HG03460 (cell line): ENCODE data around the gene PARK7.

Experiments used
- ATAC-seq: cut with Tn5 transposase; IDR thresholded peaks from one replicate; pipeline ENCODE4 v1.9.1; 2021; ENCODE audit not compliant: unreplicated experiment

The PARK7 gene

GRCh38 chr1:8021676-8022266 is 60.3 kb downstream of the PARK7 start:
- no peak for ATAC-seq

GRCh38 chr1:8022395-8023286 is 61.1 kb downstream of the PARK7 start:
- ATAC-seq, result no peak

GRCh38 chr1:8023287-8023994 is 61.9 kb downstream of the PARK7 start:
- ATAC-seq, result no peak

- no peak for ATAC-seq
Measured at GRCh38 chr1:8023995-8024313, 62.4 kb downstream of the PARK7 start.

- ATAC-seq, result no peak
Measured at GRCh38 chr1:8024329-8024728, 62.8 kb downstream of the PARK7 start.

- no peak for ATAC-seq
Measured at GRCh38 chr1:8025061-8025670, 63.7 kb downstream of the PARK7 start.

GRCh38 chr1:8025671-8026144 is 64.2 kb downstream of the PARK7 start:
- peak; percentile 18 for ATAC-seq

GRCh38 chr1:8026153-8026975 is 64.9 kb downstream of the PARK7 start, which contains the start of gene ERRFI1:
Gene ERRFI1 (minus strand): TSS chr1:8026309. CDS start chr1:8015619, 10,690 bp downstream.
- ATAC-seq, result peak; percentile 84

- ATAC-seq, result no peak
Measured at GRCh38 chr1:8026976-8027747, 65.7 kb downstream of the PARK7 start.

GRCh38 chr1:8027748-8028570 is 66.4 kb downstream of the PARK7 start:
- no peak for ATAC-seq

- ATAC-seq, result no peak
Measured at GRCh38 chr1:8028571-8028910, 67.0 kb downstream of the PARK7 start.

- no peak for ATAC-seq
Measured at GRCh38 chr1:8031176-8031785, 69.8 kb downstream of the PARK7 start.

GRCh38 chr1:8032366-8032910 is 70.9 kb downstream of the PARK7 start:
- no peak for ATAC-seq

- ATAC-seq, result no peak
Measured at GRCh38 chr1:8033322-8033721, 71.8 kb downstream of the PARK7 start.
